B cell (primary cell): Measurements from ENCODE around the gene IRF7. TPM values are rescaled to one million over a fixed set of nuclear protein-coding genes. Genes with fewer than 3 reads are reported as not detected.

Experiments
- ATAC-seq: fragments of 200-7000 bp; cut with Tn5 transposase; one replicate; pipeline ENCODE4 v1.10.0; 2021; ENCODE audit warnings: low read depth, mild to moderate bottlenecking, moderate number of reproducible peaks, moderate library complexity
- CTCF ChIA-PET: fragments of 350-600 bp; sonication (Branson Sonifier 250); formaldehyde crosslinking; loops from one replicate; lab custom pipeline; 2021; ENCODE audit warnings: antibody characterized with exemption, inconsistent platforms; lab: Charles Lee
- POLR2A ChIA-PET: fragments of 350-600 bp; sonication (Branson Sonifier 250); formaldehyde crosslinking; loops from one replicate; lab custom pipeline; 2021; ENCODE audit warnings: antibody characterized with exemption; lab: Charles Lee
- DNase-seq: peaks from one replicate; pipeline ENCODE4 v3.0.0; 2013
- H2AFZ ChIP-seq: 2 replicates; pipeline ENCODE4 v1.6.1; 2012; ENCODE audit warnings: mild to moderate bottlenecking, low read depth, low read length; ENCODE audit not compliant: insufficient read depth, poor library complexity, severe bottlenecking
- H3K27ac ChIP-seq, 2 donors: 1 replicate in 1 of 2; 2 replicates in 1 of 2; pipeline ENCODE4 v1.5.1; 2012 to 2013; ENCODE audit warnings: low read length in 2 of 2, mild to moderate bottlenecking in 2 of 2, moderate library complexity in 1 of 2
- H3K27me3 ChIP-seq, 4 experiments: fragments of 200-600 bp in 1 of 4; sonication (generic) in 1 of 4; replicated peaks in 1 of 4; 1 replicate in 2 of 4; 2 replicates in 2 of 4; pipeline versions ENCODE4 v1.6.1 to v1.7.0; 2013 to 2016; ENCODE audit warnings: low read length in 3 of 4, mild to moderate bottlenecking in 2 of 4, mixed read lengths in 1 of 4, moderate library complexity in 1 of 4; ENCODE audit not compliant: insufficient read depth in 4 of 4, control insufficient read depth in 3 of 4; ENCODE audit errors: control extremely low read depth in 1 of 4
- H3K36me3 ChIP-seq, 2 experiments: replicated peaks in 1 of 2; 1 replicate in 1 of 2; 2 replicates in 1 of 2; pipeline versions ENCODE4 v1.6.1 to v1.7.1; 2013; ENCODE audit warnings: low read length in 1 of 2; ENCODE audit not compliant: insufficient read depth in 2 of 2, control insufficient read depth in 1 of 2; ENCODE audit errors: control extremely low read depth in 1 of 2, extremely low read depth in 1 of 2
- H3K4me1 ChIP-seq, 2 donors: fragments of 200-600 bp in 1 of 2; sonication (generic) in 1 of 2; 1 replicate in 1 of 2; 2 replicates in 1 of 2; pipeline versions ENCODE4 v1.5.1 to v1.6.1; 2013 to 2017; ENCODE audit warnings: low read length in 2 of 2; ENCODE audit not compliant: control insufficient read depth in 2 of 2, insufficient read depth in 2 of 2
- H3K4me2 ChIP-seq: replicated peaks from 2 replicates; pipeline ENCODE3; 2012; ENCODE audit warnings: mild to moderate bottlenecking, low read depth, low read length; ENCODE audit not compliant: poor library complexity, severe bottlenecking
- H3K4me3 ChIP-seq, 5 experiments: fragments of 200-600 bp in 1 of 5; sonication (generic) in 1 of 5; 1 replicate in 3 of 5; 2 replicates in 2 of 5; pipeline versions ENCODE4 v1.5.1 to v1.7.0; 2011 to 2016; ENCODE audit warnings: low read length in 4 of 5, mild to moderate bottlenecking in 4 of 5, low read depth in 2 of 5, control low read depth in 1 of 5, moderate library complexity in 1 of 5; ENCODE audit not compliant: insufficient read depth in 1 of 5; ENCODE audit errors: control extremely low read depth in 1 of 5, extremely low read depth in 1 of 5
- H3K79me2 ChIP-seq: fragments of 200-600 bp; sonication (generic); one replicate; pipeline ENCODE4 v1.6.0; 2016; ENCODE audit warnings: low read length; ENCODE audit not compliant: control insufficient read depth, insufficient read depth
- H3K9ac ChIP-seq: fragments of 200-600 bp; sonication (generic); 2 replicates; pipeline ENCODE4 v1.6.1; 2017; ENCODE audit warnings: mild to moderate bottlenecking, low read length, moderate library complexity
- H3K9me3 ChIP-seq, 3 donors: one replicate each; pipeline versions ENCODE4 v1.6.1 to v1.7.1; 2013; ENCODE audit warnings: low read length in 2 of 3; ENCODE audit not compliant: control insufficient read depth in 2 of 3, insufficient read depth in 1 of 3; ENCODE audit errors: control extremely low read depth in 1 of 3
- H4K20me1 ChIP-seq: 2 replicates; pipeline ENCODE4 v1.6.0; 2012; ENCODE audit warnings: mild to moderate bottlenecking, low read length; ENCODE audit not compliant: insufficient read depth, control insufficient read depth, poor library complexity, severe bottlenecking
- H3K27ac Mint-ChIP-seq: one replicate; pipeline ENCODE4 v1.8.0; 2021; ENCODE audit warnings: mixed read lengths
- H3K27me3 Mint-ChIP-seq: one replicate; pipeline ENCODE4 v1.8.0; 2021; ENCODE audit warnings: mixed read lengths
- H3K4me1 Mint-ChIP-seq: one replicate; pipeline ENCODE4 v1.8.0; 2021; ENCODE audit warnings: mixed read lengths
- H3K4me3 Mint-ChIP-seq: one replicate; pipeline ENCODE4 v1.8.0; 2021; ENCODE audit warnings: mixed read lengths
- H3K9me3 Mint-ChIP-seq: one replicate; pipeline ENCODE4 v1.8.0; 2022; ENCODE audit warnings: mixed read lengths; ENCODE audit not compliant: insufficient read depth
- CTCF ChIP-seq: fragments of 200-600 bp; IDR thresholded peaks from one replicate; pipeline ENCODE4 v1.8.0; 2022; ENCODE audit warnings: antibody characterized with exemption, mild to moderate bottlenecking
- EZH2 ChIP-seq: IDR thresholded peaks from 2 replicates; pipeline ENCODE4 v1.6.1; 2012; ENCODE audit warnings: borderline replicate concordance, low read depth, mild to moderate bottlenecking, moderate library complexity, low read length; ENCODE audit not compliant: insufficient read depth, poor library complexity, severe bottlenecking
- WGBS: methylation state at CpG from one replicate; pipeline ENCODE4 v1.1.5; 2013; ENCODE audit warnings: missing lambda C conversion rate; ENCODE audit not compliant: insufficient coverage; 5-methylcytosine and 5-hydroxymethylcytosine counted together
- intact Hi-C: fragments of 100-400 bp; cut with micrococcal nuclease; formaldehyde crosslinking; loops from one replicate; pipeline ENCODE4 v1.10.0; 2022
- polyA plus RNA-seq: library from polyadenylated mRNA; depleted of rRNA; stranded (reverse); fragments of >200 nt; gene quantifications from 2 replicates; pipeline ENCODE4 v1.2.3, GENCODE V29; 2012
- total RNA-seq, 2 donors: library from RNA; stranded (reverse); fragments of 120-200 nt in 1 of 2; gene quantifications; 1 replicate in 1 of 2; 2 replicates in 1 of 2; pipeline versions ENCODE4 v1.2.3 to v1.2.4, GENCODE V29; 2013 to 2022

The IRF7 gene
- total and polyA plus RNA-seq, 2 donors (not counting 1 experiment from before 2014, with no cell fraction given) = 136 to 184 TPM

- CTCF ChIA-PET = interaction anchor here (1.3 kb wide), 1 partner anchor 10 kb away, joined by 3 read pairs; the partner anchor contains the start of gene IRF7
Observed at GRCh38 chr11:605286-606129, 10.2 kb downstream of the IRF7 start.

More at GRCh38 chr11:605286-606129, 10.2 kb downstream of the IRF7 start:
- POLR2A ChIA-PET = no interaction called here
- Histone ChIP-seq H3K79me2 (peaks cover 9% of the 10 kb centered on the region), H3K9ac (no peak overlapping the region), H3K4me1 (no peaks in the 10 kb centered on the region), H3K27me3 (no peaks in the 10 kb centered on the region), H3K9me3 (no peaks in the 10 kb centered on the region), H4K20me1 (peaks cover 33% of the 10 kb centered on the region), H3K27ac (no peak overlapping the region), H3K36me3 (peaks cover 0 to 82% of the 10 kb centered on the region in 2 experiments), H3K4me2 (no peak overlapping the region), H3K4me3 (no peak overlapping the region), H2AFZ (no peak overlapping the region)
- no peaks in the 10 kb centered on the region for H3K9me3 Mint-ChIP-seq
- WGBS = 98% methylated on average over 27 of the region's 33 CpGs
- H3K27me3 Mint-ChIP-seq = no peaks in the 10 kb centered on the region
- H3K27ac Mint-ChIP-seq = no peak overlapping the region
- ATAC-seq = no peak
- no peak for DNase-seq
- intact Hi-C loops = no loop called here
- no peak overlapping the region for H3K4me3 Mint-ChIP-seq
- H3K4me1 Mint-ChIP-seq = no peaks in the 10 kb centered on the region
- TF ChIP-seq EZH2 = no peak
- TF ChIP-seq CTCF = no peak
